GM12801 (cell line): ENCODE data around the gene NTM.

Experiments
- CTCF ChIP-seq: IDR thresholded peaks from one replicate; pipeline ENCODE4 v1.5.1; 2011; ENCODE audit warnings: control low read depth; ENCODE audit not compliant: insufficient read length; ENCODE audit errors: extremely low read depth

Gene NTM

GRCh38 chr11:132119573-132119972, 749.2 kb downstream of the NTM start:
- no peak for TF ChIP-seq CTCF

GRCh38 chr11:132122735-132123134, 752.3 kb downstream of the NTM start:
- TF ChIP-seq CTCF, result no peak

- TF ChIP-seq CTCF, result no peak
Measured at GRCh38 chr11:132123449-132123848, 753.0 kb downstream of the NTM start.

GRCh38 chr11:132123854-132124835, 753.7 kb downstream of the NTM start:
- TF ChIP-seq CTCF, result no peak

- TF ChIP-seq CTCF, result no peak
Measured at GRCh38 chr11:132125988-132126871, 755.8 kb downstream of the NTM start.

- TF ChIP-seq CTCF, result no peak
Measured at GRCh38 chr11:132126973-132127899, 756.8 kb downstream of the NTM start.

GRCh38 chr11:132127900-132128288, 757.5 kb downstream of the NTM start:
- TF ChIP-seq CTCF, result no peak
